Gastroesophageal sphincter (tissue), 4 donors: ENCODE results near the gene CCNJL. TPM values are rescaled to one million over a fixed set of nuclear protein-coding genes. Genes with fewer than 3 reads are reported as not detected.

Experiments
- ATAC-seq: fragments of 150-250 bp; one replicate; pipeline ENCODE4 v1.9.1; 2016; ENCODE audit warnings: mild to moderate bottlenecking, moderate library complexity
- H3K27ac ChIP-seq, 4 donors: fragments of 200-600 bp; sonication (generic) in 3 of 4; 1 replicate in 3 of 4; 2 replicates in 1 of 4; pipeline ENCODE4 v1.5.1; 2016 to 2019
- H3K27me3 ChIP-seq: fragments of 200-600 bp; sonication (generic); one replicate; pipeline ENCODE4 v1.5.1; 2019
- H3K36me3 ChIP-seq, 2 donors: fragments of 200-600 bp; sonication (generic); one replicate each; pipeline ENCODE4 v1.5.1; 2019; ENCODE audit warnings: control low read depth in 1 of 2
- H3K4me1 ChIP-seq, 3 donors: fragments of 200-600 bp; sonication (generic); 1 replicate in 2 of 3; 2 replicates in 1 of 3; pipeline ENCODE4 v1.5.1; 2016 to 2019; ENCODE audit warnings: control low read depth in 2 of 3
- H3K4me3 ChIP-seq, 2 donors: fragments of 200-600 bp; sonication (generic); one replicate each; pipeline ENCODE4 v1.5.1; 2019; ENCODE audit warnings: mild to moderate bottlenecking in 1 of 2, moderate library complexity in 1 of 2
- H3K9me3 ChIP-seq, 3 donors: fragments of 200-600 bp; sonication (generic); one replicate each; pipeline ENCODE4 v1.5.1; 2017 to 2019; ENCODE audit warnings: control low read depth in 2 of 3
- EP300 ChIP-seq: sonication (generic); formaldehyde crosslinking; IDR thresholded peaks from one replicate; pipeline ENCODE4 v1.6.1; 2017; ENCODE audit warnings: antibody characterized with exemption, mild to moderate bottlenecking
- POLR2A ChIP-seq, 2 donors: fragments of 450-650 bp; IDR thresholded peaks; one replicate each; pipeline ENCODE4 v1.6.1; 2017; ENCODE audit warnings: antibody characterized with exemption in 2 of 2, mild to moderate bottlenecking in 2 of 2, moderate library complexity in 1 of 2
- POLR2AphosphoS5 ChIP-seq: sonication (generic); formaldehyde crosslinking; IDR thresholded peaks from one replicate; pipeline ENCODE4 v1.6.1; 2017; ENCODE audit warnings: antibody characterized with exemption
- WGBS, 2 donors: methylation state at CpG; one replicate each; pipeline ENCODE4 v1.1.5; 2018; ENCODE audit warnings: low coverage in 1 of 2; 5-methylcytosine and 5-hydroxymethylcytosine counted together
- small RNA-seq, 4 donors: library from RNA; depleted of rRNA; stranded (forward); fragments of <200 nt; gene quantifications; one replicate each; pipeline ENCODE3, GENCODE V24; 2016
- total RNA-seq, 4 donors: library from RNA; depleted of rRNA; stranded (reverse); fragments of >200 nt; gene quantifications; one replicate each; pipeline ENCODE4 v1.1.0, GENCODE V29; 2016
- TF ChIP-seq, protein P1 (sequence below), 4 experiments: fragments of 200-600 bp in 2 of 4; fragments of 450-650 bp in 2 of 4; sonication (generic) in 1 of 4; IDR thresholded peaks; one replicate each; pipeline ENCODE4 v1.5.1; 2017 to 2019; ENCODE audit warnings: antibody characterized with exemption in 4 of 4, mild to moderate bottlenecking in 2 of 4, moderate library complexity in 2 of 4

The CCNJL gene
- total RNA-seq, 4 donors from 2014 or later, result 0.35 to 1.9 (median 0.65) TPM

DNA sequence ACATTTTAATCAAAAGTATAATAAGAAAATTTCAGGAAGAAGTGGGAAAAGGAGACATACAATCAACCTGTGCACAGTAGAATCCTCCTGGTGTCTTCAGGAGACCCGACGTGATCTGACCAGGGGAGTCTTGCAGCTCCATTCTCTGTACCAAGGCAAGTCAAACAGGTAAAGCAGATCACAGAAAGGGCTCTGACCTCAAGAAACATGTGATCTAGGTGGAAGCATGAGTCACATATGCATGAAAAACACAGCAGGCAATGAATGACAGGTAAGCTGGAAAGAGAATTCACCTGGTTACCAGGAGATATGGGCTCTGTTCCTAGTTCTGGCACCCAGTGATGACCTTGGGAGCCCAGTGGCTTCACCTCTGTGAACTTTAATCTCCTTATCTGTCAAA lies 102.4 kb downstream of the CCNJL start:
- Histone ChIP-seq H3K27me3 (no peaks in the 10 kb centered on the region), H3K36me3 (no peaks in the 10 kb centered on the region), H3K9me3 (no peaks in the 10 kb centered on the region), H3K4me3 (no peak overlapping the region), H3K4me1 (no peaks in the 10 kb centered on the region), H3K27ac (no peak overlapping the region)
- 80% methylated on average over 2 of the region's 2 CpGs; no CpG with 5 or more reads in 1 of the 2 donors for WGBS, 2 donors
- TF ChIP-seq EP300, result no peak
- TF ChIP-seq, protein P1, sequence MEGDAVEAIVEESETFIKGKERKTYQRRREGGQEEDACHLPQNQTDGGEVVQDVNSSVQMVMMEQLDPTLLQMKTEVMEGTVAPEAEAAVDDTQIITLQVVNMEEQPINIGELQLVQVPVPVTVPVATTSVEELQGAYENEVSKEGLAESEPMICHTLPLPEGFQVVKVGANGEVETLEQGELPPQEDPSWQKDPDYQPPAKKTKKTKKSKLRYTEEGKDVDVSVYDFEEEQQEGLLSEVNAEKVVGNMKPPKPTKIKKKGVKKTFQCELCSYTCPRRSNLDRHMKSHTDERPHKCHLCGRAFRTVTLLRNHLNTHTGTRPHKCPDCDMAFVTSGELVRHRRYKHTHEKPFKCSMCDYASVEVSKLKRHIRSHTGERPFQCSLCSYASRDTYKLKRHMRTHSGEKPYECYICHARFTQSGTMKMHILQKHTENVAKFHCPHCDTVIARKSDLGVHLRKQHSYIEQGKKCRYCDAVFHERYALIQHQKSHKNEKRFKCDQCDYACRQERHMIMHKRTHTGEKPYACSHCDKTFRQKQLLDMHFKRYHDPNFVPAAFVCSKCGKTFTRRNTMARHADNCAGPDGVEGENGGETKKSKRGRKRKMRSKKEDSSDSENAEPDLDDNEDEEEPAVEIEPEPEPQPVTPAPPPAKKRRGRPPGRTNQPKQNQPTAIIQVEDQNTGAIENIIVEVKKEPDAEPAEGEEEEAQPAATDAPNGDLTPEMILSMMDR (IDR thresholded peaks at IDR 0.05), result no peak
- no peak for ATAC-seq

DNA sequence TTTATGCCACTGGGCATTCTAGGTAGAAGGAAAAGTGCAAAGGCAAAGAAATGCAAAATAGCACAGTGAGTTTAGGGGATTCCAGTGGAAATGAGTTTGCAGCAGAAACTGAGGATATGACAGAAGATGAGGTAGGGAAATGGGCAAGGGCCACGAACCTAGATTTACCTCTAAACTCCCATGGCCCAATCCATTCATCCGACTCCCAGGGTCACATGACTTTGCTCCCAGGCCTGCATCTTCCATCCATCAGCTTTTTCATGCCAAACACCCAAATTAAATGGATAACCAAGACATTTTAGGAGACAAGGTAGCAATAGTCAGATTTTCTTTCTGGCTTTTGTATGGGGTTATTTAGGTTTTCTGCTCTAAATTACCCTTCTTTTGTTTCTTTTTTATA lies 105.3 kb downstream of the CCNJL start:
- H3K4me3 ChIP-seq, result no peak overlapping the region
- no peaks in the 10 kb centered on the region for H3K36me3 ChIP-seq
- H3K27ac ChIP-seq, result no peak overlapping the region
- no peaks in the 10 kb centered on the region for H3K27me3 ChIP-seq
- H3K4me1 ChIP-seq, result no peaks in the 10 kb centered on the region
- ATAC-seq, result no peak
- no peaks in the 10 kb centered on the region for H3K9me3 ChIP-seq
- WGBS, 2 donors, result 81 to 88% methylated on average over 2 of the region's 2 CpGs
- no peak for TF ChIP-seq POLR2A (IDR thresholded peaks at IDR 0.05)
- TF ChIP-seq, protein P1 (IDR thresholded peaks at IDR 0.05), result no peak
- TF ChIP-seq POLR2AphosphoS5, result no peak
- TF ChIP-seq EP300, result no peak

Small RNA genes within 50 kb of the gene (small RNA-seq; reads per million reads assigned to genes)
- gene AC112191.3, result 0 reads per million in 4 donors

Other genes starting within 250 kb of the CCNJL start
- 10 to 100 TPM; 18.3 to 34.7 (median 28.8) TPM for gene PWWP2A, start 193.1 kb downstream of the CCNJL start, total RNA-seq
- gene FABP6, start 83.1 kb downstream of the CCNJL start, total RNA-seq, result not detected
- gene C1QTNF2, start 58.1 kb upstream of the CCNJL start, total RNA-seq, result 1 to 10 TPM; 1.5 to 6.9 (median 3.2) TPM
- gene FAM200C, start 87.5 kb upstream of the CCNJL start, total RNA-seq, result 1 to 10 TPM; 3.5 to 9.5 (median 6.8) TPM
- 100 to 1,000 TPM in 1 of 4 donors, 10 to 100 TPM in 3; 52.6 to 133 (median 88.3) TPM for gene SLU7, start 106.5 kb upstream of the CCNJL start, total RNA-seq
- gene PTTG1, start 109.3 kb upstream of the CCNJL start, total RNA-seq, result 10 to 100 TPM in 1 of 4 donors, 1 to 10 TPM in 3; 3.5 to 31.8 (median 4.8) TPM